Activated CD8-positive, alpha-beta memory T cell treated with anti-CD3 and anti-CD28 coated beads, Interleukin-2, amount 50 U/mL, for 24 hours (primary cell): ENCODE measurements around the gene NMT1.

Source experiments
- DNase-seq: peaks from one replicate; pipeline ENCODE4 v3.0.0-alpha.2; 2020; ENCODE audit errors: extremely low read depth

NMT1 gene

DNA sequence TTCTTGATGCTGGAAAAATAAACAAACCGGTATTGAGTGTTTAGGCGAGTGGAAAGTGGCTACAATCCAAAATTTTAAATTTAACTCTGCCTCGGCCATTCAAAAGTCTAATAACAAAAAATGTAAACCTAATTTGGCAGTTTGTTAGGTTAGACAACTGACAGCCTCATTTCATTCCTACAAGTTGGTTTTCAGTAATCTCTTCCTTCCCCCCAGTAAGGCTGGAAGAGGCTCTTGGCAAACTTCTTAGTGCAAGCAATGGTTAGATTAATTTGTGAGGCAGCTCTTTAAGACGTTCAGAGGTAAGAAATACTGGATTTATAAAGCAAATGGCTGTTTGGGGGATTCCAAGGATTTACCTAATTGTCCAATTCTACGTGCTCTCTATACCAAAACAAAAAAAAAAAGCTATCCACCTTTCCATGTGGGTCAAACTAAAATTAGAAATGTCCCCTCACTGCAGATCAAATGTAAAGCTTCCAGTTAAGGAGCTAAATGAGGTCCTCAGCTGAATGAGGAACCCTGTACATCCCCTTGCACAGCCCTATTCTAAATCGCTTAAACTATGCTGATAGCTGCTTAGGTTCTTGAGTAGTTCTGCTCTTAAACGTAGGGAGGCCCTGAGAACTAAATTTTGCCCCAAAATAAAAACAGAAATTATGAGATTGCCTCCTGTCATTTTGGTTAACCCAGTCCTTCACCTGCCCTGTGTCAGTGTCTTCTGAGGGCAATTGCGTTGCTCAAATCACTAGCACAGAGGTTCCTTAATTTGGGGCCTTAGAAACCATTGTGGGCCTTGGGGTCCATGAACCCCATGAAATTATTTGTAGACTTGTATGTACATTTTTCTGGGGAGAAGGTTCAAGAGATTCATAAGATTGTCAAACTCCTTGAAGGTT, 90.0 kb downstream of the NMT1 start:
- no peak for DNase-seq

DNA sequence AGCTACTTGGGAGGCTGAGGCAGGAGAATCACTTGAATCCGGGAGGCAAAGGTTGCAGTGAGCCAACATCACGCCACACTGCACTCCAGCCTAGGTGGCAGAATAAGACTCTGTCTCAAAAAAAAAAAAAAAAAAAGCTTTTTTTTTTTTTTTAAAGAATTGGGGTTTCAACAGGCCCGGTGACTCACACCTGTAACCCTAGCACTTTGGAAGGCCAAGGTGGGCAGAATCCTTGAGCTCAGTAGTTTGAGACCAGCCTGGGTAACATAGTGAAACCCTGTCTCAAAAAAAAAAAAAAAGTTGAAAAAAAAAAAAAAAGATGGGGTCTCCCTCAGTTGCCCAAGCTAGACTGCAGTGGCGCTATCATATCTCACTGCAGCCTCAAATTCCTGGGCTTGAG, 93.9 kb downstream of the NMT1 start:
- DNase-seq: no peak

DNA sequence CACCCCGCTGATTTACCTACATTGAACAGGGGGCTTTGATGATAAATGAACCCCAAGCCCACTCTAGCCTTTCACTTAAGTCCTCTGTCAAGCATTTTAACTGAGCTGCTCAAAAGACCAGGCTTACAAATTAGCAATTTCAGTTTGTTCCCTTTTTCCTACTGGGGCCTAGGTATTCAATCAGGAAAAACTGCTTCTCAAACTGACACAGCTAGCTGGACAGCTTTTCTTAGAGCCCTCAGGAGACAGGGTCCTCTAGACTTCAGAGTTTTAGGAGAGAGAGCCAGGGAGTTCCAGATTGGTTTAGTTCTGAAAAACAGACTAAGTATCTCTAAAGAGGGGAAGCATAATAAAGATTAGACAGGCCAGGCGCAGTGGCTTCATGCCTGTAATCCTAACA, 94.4 kb downstream of the NMT1 start:
- DNase-seq: no peak

DNA sequence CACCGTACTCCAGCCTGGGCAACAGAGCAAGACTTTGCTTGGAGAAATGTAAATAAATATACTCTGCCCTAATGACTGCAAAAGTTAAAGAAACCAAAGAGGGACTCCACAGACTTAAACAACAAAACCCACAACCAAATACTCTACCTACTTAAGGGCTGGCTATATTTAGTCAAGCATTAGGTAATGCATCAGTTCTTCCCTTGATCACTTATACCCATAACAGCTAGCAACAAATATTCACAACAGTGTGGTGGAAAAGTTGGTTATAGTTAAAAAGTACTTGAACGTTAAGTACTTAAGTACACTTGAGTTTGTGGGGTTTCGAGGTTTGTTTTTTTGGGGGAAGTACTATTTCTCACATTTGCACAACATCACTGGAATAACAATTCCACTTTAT, 95.1 kb downstream of the NMT1 start:
- no peak for DNase-seq
